Cerebellar nuclear complex (tissue), 1 donor: ENCODE results near the gene PYGB.

Experiments
- DNase-seq, 2 experiments: peaks; one replicate each; lab custom pipeline; 2025; lab: John Stamatoyannopoulos, UW

Gene PYGB

DNA sequence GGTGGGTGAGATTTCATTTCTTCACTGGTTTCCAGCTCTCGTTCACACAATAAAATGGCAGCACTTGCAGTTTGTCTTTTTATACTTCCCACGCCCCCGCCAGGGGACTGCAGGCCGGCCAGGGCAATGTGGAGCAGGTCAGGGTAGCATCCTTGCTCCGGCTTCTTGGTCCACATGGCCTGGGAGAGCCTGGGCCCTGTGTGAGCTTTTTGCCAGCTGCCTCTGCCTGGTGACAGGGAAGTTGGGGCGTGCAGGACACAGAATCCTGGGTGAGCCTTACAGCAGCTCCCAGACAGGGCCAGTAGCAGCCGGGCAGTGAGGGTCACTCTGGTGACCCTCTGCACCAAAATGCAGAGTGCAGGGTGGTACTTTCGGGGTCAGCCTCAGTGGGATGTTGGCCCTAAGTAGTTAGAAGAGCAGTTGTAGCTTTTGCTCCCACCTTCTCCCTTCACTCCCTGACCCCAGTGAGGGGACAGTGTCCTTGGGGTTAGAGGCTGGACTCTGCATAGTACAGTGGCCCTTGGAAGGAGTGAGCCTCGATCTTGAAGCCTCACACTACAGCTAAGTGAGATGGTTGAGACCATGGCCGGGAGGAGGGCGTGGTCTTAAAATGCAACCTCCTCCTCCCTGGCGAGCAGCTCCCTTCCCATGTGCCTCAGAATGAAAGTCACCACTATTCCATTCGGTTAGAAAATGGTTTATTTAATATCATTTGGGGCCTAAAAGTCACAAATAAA lies 23.8 kb downstream of the PYGB start:
- DNase-seq = no peak

DNA sequence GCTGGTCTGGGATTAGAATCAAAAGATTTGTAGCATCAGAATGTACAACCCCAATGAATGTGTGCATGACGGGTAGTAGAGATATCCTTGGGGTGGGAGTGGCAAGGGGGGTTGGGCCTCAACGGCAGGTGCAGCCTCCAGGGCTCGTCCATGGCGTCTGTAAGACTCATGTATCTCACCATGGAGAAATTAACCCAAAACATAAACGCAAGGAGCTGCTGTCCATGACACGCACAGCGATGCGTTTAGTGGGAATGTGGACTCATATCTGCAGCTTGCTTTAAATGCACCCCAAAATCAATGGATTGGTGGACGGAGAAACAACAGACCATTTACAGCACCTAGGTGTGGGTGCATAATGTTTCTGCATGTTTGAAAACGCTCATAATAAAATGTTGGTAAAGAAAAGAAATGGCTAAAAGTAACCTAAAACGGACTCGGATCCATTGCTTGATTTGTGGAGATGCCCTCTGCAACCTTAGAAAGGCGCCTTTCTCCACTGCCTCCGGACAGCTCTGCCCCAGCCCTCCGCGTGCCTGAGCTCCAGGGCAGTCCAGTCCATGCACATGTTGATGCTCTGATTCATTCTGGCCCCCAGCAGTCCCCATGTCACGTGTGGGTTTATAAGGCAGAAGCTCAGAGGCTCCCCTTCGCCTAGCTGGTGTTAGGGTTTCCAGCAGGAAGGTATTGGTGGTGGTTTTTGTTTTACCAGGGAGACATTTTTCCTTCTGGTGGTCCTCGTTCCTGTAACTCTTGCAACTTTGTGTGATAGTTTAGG lies 24.5 kb downstream of the PYGB start:
- no peak for DNase-seq

DNA sequence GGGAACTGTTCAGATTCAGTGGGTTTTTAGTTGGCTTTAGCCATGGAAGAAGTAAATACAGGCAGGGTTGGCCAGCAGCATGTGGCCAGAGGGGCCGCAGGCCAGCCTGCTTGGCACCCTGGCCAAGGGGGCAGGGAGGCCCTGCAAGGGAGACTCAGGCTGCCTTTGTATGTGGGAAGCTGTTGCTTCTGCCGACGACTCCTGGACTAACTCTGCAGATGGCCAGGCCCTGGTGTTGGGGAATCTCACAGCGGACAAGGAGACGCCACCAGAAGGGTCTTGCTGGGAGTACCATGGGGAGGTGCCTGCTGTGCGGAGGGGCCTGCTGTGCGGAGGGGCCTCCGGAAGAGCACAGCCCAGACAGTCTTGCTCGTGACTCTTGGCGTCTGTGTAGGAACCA lies 25.2 kb downstream of the PYGB start:
- no peak for DNase-seq

DNA sequence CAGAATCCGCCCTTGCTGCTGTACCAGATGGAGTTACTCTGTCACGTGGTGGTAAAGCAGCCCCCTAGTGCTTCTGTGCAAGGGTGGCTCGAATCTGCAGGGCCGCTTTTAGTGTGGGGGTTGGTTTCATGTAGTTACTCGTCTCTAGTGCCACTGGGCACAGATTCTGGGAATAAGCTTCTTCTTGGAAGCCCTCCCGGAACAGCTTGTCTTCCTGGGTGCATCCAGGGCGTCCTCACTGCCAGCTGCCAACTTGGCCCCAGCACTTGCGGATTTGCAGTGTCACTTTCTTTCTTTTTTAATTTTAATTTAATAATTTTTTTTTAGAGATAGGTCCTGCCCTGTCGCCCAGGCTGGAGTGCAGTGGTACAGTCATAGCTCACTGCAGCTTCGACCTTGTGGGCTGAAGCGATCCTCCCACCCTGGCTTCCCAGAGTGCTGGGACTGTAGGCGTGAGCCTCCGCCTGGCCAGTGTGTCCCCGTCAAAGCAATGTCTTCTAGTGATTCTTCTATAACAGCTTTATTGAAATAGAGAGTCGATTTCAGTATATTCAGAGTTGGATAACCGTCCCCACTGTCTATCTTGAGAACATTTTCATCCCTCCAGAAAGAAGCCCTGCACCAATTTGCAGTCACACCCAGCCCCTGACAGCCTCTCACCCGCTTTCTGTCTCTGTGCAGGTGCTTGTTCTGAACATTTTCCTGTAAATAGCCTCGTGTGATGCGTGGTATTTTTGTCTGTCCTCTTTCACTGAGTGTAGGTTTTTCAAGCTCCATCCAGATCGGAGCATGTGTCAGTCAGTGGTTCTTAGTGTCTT lies 25.9 kb downstream of the PYGB start:
- DNase-seq = peak in 1 of 2 experiments; percentile 39

DNA sequence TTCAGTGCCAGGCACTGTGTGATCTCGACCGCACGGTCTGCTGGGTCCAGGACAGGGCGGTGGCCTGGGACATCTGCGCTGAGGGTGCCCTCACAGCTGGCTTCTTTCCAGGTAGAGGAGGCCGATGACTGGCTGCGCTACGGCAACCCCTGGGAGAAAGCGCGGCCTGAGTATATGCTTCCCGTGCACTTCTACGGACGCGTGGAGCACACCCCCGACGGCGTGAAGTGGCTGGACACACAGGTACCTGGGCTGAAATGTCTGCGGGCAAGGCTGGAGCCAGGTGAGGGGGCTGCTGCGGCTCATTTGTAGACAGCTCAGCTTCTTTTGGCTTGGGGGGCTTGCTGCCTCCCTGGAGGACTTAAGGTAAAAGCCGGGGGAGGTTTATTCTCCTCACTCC lies 26.6 kb downstream of the PYGB start:
- DNase-seq = no peak

DNA sequence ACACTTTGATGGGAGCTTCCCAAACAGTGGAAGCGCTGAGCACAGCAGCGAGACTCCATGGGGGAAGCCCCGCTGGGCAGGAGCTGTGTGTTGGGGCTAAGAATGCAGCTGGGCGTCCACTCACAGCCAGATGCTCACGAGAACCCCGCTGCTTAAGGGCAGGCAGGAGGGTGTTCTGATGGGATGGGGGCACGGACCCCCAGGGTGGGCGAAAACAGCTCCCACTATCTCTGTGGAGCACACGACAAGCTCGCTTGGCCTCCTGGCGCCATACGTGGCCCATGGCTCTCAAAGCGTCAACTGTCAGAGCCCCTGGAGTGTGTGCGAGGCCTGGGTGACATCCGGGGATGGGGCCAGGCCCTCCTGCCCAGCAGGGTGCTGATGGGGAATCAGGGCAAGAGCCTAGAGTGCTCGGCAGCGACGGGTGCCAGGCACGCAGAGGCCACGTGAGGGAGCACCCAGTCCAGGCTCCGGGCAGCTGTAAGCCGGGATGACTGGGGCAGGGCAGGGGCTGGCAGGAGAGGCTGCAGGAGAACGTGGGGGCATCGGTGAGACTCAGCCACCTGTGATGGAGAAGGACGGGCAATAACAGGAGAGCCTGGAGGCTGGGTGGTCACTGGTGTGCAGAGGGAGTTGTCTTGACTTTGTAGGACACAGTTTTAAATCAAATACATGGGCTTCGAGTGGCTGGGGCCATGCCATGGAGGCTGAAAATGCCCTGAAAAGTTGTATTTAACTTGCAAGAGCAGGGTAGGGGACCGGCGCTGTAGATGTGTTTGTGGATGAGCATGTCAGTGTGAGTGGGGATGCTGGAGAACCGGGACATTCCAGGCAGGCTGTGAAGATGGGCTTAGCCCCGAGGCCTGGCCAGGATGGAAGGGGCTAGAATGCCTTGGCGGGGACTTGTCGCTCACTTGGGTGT lies 27.3 kb downstream of the PYGB start:
- no peak for DNase-seq

DNA sequence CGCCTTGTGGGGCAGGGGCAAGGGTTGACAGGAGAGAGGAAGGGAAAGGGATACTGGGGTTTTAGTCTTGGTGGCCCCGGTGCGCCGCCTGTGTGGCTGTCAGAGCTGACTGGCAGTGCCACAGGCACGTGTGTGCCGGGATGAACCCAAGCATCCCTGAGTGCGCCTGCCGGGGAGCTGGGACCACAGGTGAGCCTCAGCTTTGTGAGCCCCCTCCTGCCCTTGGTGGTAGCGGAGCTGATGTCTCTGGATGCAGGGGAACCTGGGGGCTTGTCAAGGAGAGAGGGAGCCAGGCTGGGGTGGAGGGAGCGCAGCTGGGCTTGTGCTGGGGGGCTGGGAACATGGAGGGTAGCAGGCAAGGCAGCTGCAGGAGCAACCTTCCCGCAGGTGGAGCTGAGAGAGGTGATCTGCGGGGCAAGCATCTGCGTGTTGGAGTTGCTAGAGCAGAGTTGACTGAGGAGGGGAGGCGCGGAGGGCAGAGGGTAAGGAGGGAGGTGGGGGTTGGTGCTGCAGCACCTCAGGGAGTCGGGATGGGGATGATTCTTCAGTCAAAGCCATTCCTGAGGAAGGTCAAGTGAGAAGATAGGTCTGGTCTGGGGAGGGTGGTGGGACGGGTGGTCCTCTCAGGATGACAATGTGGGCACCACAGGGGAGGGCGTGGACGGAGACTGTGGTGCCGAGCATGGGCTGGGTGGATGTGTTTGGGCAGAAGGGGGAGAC lies 28.1 kb downstream of the PYGB start:
- no peak for DNase-seq

DNA sequence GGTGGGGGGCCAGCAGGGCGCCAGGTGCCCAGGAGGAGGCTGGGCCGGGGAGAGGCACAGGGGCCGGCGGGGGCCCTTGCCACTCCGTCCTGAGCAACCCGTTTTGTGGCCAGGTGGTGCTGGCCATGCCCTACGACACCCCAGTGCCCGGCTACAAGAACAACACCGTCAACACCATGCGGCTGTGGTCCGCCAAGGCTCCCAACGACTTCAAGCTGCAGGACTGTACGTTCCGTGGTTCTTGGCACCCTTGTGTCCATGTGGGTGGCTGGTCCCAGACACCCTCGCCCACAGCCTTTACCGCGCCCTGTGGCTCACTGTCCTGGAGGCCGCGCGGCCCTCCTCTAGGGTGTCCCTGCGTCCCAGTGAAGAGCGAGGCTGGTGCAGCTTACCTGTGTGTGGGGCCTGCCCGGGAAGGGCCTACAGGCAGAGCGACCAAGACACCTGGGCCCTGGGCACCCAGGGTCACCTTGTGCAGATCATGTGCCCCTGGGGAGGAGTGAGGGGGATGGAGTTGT lies 28.7 kb downstream of the PYGB start:
- DNase-seq = no peak

DNA sequence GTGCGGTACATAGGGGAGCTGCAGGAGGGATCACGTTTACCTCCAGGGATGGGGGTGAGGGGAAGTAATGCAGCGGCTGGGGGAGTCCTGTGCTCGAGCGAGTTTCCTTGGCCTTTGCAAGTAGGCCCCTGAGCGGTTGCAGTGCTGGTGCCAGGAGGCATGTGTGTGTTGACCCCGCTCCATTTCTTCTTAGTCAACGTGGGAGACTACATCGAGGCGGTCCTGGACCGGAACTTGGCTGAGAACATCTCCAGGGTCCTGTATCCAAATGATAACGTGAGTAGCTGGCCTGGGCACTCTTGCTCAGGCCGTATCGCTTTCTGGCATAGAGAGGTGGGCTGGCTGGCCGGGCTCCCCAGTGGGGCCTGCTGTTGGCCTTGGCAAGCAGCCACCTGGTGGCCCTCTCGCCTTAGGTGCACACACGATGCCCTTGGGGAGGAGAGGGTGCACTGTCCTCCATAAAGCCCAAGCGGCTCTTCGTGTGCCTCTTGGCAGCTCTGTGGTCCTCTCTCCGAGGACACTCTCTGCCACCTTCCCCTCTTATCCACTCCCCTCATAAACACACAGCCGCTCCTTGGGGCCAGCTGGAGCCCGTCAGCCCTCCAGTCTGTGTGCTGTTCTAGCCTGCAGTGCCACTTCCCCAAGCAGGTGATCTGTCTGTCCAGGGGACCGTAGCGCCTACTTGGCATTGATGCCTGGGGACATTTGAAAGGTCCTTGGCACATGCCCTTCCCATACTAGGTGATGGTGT lies 29.3 kb downstream of the PYGB start:
- no peak for DNase-seq

DNA sequence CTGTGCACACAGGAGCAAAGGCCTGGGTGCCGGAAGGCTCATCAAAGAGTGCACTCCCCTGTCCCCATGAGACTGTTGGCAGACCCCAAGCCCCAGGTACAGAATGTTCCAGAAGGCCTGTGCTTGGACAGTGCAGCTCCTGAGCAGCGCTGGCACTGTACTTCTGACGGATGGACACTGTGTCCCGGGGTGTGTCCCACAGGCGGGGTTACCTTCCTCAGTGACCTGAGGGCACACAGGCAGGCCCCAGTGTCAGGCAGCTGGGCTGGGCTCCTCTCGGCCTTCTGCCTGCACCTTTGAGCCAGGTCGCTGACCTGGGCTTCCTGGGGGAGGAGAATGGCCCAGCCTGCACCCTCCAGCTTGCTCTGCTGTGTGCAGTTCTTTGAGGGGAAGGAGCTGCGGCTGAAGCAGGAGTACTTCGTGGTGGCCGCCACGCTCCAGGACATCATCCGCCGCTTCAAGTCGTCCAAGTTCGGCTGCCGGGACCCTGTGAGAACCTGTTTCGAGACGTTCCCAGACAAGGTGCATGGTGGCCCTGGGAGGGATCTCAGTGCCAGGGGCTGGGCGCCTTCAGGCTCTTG lies 30.1 kb downstream of the PYGB start:
- no peak for DNase-seq

DNA sequence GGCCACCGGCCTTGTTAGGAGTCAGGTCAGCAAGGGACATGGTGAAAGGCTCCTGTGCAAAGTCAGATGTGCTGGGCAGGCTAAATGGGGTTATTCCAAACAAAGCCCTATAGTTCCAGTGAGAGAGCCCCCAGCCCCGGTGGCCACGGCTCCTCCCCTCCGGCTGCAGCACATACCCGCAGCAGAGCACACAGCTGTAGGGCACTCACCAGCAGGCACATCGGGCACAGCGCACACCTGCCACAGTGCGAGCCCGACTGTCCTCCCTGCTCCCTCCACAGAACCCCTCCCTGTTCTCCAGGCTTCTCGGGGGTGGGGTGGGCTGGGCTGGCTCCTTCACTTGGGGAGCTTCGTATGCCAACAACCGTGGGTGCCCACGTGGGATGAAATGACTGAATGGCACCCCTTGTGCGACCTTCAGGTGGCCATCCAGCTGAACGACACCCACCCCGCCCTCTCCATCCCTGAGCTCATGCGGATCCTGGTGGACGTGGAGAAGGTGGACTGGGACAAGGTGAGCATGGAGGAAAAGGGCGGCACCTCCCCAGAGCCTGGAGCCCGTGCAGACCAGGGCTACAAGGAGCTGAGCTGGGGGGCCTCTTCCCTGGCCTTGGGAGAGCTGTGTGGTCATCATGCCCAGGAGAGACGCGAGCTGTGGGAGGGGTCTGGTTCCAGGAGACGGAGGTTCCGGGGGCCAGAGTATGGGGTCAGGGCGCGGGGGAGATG lies 30.9 kb downstream of the PYGB start:
- DNase-seq = no peak

DNA sequence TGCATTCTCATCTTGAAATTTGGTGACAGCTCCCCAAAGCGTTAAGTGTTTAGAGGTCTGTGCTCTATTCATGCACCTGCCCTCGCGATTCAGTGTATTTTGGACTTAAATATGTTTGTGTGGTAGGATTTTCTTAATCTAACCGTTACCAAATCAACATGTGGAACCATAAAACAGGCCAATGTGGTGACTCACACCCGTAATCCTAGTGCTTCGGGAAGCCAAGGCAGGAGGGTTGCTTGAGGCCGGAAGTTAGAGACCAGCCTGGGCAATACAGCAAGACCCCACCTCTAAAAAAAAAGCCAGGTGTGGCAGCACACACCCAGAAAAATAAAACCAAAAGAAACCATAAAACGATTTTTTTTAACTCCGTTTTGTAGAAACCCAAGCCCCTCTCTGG lies 31.5 kb downstream of the PYGB start:
- DNase-seq = no peak

DNA sequence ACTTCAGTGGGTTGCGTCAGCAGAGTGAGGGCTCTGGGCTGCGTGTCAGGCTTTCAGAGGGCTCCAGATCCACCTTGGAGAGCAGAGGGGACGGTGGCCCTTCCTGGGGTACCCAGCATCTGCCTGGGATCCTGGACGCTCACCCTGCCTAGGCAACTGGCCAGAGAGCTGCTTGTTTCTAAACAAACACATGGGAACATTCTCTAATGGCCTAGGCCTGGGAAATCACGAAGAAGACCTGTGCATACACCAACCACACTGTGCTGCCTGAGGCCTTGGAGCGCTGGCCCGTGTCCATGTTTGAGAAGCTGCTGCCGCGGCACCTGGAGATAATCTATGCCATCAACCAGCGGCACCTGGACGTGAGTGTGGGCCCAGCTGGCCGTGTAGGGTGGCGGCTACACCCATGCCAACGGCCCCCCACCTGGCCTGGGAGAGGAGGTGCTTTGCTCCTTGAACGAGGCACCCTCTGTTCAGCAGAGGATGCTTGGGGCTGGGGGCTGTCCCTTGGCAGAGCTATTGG lies 32.2 kb downstream of the PYGB start:
- DNase-seq = peak in 1 of 2 experiments; percentile 12

DNA sequence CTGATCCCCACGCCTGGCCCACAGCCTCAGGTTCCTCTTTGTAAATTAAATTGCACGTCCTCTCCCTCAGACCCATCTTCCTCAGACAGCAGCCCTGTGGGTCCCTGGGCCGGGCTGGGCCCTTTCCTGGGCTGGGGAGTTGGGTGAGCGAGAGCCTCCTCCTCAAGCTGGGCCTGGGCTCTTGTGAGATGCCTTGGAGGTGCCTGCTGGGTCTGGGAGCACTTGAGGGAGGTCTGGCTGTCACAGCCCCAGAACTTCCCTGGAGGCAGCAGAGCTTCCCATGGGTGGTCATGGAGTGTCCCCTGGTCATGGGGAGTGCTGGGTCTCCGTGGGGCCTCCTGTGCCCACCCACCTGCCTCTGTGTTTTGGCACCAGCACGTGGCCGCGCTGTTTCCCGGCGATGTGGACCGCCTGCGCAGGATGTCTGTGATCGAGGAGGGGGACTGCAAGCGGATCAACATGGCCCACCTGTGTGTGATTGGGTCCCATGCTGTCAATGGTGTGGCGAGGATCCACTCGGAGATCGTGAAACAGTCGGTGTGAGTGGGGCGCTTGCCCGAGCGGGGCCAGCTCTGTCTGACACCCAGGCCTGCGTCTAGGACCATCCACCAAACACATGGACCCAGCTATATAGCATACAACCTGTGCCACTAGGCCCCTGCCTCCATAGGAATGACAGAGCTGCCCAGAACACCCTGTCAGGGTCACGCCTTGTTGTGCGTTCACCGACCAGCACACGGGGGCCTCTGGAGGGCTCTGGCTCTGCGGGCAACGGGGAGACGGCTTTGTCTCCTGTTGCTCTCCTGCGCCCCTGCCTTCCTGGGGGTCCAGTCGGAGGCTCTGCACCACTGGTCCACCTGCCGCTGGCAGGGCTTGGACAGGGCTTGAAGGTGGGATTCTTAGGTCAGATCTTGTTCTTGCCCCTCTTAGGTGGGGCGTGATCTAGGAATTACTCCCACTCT lies 33.0 kb downstream of the PYGB start:
- no peak for DNase-seq

DNA sequence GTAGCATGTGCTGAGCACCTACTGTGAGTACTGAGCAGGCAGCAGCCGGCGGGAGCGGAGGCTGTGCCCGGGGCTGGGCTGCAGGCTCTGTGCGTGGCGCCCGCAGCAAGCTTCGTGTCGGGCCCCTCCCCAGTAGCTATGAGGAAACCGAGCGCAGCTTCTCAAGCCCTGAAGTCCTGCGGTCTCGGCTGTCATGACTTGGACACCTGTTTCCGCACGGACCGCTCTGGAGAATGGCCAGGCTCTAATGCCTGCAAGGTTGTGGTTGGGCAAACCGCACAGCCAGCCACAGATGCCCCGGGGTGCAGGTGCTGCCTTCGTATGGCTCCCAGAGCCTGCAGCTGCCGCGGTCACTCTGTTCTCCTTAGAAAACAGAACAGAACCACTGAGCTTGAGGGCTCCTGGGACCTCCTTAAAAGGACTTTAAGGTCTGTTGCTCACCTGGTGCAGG lies 33.7 kb downstream of the PYGB start:
- DNase-seq = no peak

DNA sequence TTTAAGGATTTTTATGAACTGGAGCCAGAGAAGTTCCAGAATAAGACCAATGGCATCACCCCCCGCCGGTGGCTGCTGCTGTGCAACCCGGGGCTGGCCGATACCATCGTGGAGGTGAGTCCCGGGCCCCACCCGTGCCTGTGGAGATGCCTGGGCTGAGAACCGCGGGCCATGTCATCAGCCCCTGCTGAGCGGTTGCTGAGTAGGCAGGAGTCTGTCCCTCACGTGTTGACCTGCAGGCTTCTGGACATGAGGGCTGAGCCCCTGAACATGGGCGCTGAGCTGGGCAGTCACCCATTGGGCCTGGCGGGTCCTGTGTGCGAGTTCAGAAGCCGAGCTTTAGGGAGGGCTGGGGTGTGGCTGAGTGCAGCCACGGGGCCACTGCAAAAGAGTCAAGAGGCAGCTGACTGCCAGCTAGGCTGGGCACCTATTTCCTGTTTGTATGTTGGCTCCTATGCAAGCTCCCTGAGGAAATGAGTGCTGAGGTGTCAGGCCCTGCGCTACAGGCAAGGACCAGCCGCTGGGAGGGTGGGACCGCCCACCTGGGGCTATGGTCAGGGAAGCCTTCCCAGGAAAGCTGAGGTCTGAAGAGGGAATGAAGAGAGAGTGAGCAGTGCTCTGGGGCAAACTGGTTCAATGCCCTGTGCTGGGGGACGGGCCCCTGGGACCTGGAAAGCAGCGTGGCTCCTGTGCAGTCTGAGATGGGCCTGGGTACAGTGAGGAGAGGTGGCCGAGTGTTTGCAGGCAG lies 34.3 kb downstream of the PYGB start:
- DNase-seq = no peak

DNA sequence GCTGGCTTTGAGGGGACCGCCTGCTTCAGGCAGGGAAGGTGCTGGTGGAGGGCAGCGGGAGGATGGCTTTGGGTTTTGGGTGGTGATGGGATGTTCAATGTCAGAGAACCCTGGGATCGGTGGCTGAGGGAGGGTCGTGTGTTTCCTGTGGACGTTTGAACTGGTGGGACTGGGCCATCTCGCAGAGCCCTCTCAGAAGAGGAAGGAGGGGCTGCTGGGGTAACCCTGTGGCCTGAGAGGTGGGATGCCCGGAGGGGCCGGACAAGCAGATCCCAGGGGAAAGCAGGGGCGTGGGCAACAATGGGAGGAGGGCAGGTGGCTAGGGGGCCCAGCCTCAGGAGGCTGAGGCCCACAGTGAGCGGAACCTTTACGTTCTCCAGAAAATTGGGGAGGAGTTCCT lies 34.9 kb downstream of the PYGB start:
- no peak for DNase-seq
